SKM-1 treated with dmso at 0.1 percent for 144 hours (cell line): ENCODE data around the gene RYK.

Experiments
- DNase-seq: peaks from one replicate; lab custom pipeline; 2025; ENCODE audit not compliant: unreplicated experiment; lab: John Stamatoyannopoulos, UW

Gene RYK

GRCh38 chr3:134258761-134259347, 8.2 kb upstream of the RYK start:
- no peak for DNase-seq

DNA sequence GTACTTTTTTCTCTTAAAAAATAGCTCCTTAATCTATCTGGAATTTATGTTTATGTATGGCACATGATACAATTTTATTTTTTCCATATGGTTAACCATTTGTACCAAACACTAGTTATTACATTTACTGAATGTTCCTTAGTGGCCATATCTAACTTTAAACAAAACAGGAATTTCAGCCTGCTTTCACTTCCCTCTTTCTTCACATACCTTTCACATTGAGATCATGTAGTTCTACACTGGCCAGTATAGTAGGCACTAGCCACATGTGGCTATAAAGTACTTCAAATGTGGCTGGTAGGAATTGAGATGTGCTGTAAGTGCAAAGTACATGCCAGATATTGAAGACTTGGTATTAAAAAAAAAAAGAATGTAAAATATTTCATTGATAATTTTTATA, 4.7 kb upstream of the RYK start:
- peak; percentile 37 for DNase-seq

DNA sequence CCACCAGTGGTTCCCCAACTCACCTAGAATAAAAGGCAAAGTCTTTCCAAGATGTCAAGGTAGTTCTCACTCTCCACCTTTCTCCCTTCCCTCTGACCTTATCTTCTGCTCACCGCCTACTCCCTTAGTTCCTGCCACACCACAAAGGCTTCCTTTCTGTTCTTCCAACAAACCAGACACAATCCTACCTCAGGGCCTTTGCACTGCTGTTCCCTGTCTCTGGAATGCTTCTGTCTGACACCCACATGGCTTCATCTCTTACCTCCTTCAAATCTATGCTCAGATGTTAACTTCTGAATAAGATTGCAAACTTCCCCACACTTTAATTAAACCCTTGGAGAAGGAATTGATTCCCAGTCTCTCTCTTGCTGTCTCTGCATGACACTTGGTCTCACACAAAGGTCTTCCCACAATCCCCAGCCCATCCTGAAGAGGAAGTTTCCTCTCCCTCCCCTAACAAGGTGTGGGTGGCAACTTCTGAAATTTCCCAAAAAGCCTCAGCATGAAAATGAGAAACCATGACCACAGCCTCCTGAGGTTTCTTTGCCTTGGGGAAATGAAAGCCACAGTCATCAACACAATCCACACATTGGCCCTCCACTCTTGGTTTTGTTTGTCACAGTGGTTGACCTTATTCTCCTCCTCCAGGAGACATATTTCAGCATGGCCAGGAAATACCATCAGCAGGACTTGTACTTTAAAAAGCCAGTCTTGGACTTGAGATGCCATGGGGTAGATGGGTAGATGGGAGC, 3.0 kb upstream of the RYK start:
- DNase-seq, result peak; percentile 51

DNA sequence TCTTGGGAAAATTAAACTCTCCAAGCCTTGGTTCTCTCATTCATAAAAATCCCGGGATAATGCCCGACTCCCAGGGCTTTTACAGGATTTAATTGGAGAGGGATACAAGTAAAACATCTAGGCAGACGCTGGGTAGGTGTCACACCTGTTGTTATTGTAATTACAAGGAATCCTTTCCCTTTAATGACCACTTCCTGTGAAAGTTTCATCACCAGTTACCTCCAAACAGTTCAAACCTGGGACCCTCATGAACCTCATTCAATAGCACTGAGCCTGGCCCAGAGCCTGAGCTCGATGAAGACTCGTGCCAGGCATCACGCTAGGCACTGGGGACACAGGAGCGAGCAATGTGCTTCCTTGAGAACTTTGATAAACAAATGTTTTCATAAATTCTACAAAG, 2.1 kb upstream of the RYK start:
- no peak for DNase-seq

DNA sequence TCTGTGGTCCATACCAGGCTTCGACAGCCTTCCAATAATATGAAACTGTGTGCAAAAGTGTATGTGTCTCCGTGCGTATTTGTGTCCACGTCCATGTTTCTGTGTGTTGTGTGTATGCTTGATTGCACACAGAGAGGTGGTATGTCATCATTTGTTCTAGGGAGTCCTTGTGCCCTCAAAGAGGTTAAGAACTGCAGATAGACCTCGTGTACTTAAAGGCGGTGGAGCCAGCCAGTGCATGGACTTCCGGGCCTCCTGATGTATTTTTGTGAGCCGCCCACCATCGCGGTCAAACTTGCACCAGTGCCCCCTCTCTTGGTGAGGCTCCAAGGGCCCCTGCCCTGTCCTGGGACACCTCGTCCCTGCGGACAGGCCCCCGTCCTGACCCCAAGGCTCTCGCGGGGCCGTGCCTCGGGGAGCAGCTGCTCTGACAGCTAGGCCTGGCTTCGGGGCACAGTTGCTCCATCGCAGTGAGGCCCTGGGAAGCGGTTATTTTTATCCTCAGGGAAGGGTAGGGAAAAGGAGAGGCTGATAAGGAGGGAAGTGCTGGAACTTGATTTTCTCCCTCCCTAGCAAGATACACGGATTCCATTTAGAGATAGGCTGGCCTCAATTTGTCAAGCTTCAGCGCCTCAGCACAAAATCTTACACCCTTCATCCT, 1.2 kb upstream of the RYK start:
- no peak for DNase-seq

DNA sequence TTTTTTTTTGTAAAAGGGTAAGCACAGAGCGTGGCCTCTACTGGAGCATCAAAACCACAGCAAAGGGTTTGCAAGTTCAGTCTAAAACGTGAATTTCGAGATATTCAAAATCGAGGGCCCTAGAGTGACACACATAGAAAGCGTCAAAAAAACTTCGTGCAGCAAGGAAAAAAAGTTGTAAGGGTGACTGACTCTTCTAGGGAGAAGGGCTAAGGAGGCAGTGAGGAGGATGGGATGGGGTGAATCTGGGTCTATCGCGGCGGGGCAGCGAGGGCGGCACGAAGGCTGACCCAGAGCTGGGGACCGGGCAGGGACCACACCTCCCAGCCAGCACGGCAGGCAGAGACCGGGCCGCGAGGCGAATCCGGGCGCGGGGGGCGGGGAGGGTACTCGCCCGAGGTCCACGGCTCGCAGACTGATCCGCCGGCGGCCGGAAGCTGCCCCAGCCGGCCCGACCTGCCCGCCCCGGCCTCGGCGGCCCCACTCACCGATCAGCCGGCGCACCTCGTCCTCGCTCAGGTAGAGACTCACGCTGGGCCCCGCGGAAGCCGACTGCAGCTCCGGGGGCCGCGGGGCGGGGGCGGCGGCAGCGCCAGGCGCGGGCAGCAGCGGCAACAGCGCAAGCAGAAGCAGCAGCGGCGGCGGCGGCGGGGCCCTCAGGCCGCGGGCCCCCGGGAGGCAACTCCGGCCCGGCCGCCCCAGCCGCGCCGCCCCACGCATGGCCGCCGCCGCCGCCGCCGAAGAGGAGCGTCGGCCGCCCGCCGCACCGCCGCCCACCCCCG, 533 bp downstream of the RYK start:
- DNase-seq, result peak; percentile 24

- DNase-seq, result no peak
Measured at GRCh38 chr3:134249296-134249841, 1.3 kb downstream of the RYK start.

DNA sequence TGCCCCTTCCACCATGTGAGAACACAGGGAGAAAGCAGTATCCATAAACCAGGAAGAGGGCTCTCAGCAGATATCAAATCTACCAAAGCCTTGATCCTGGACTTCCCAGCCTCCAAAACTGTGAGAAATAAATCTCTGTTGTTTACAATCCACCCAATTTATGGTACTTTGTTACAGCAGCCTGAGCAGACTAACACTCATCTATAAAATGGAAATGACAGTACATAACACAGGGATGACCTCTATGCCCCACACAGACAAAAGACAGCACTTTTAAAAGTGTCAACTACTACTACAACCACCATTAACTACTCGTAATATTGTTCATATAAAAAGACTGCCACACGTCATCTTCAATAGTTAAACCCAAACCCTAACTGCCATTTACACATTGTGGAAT, 5.7 kb downstream of the RYK start:
- no peak for DNase-seq

GRCh38 chr3:134242649-134243617, 7.7 kb downstream of the RYK start:
- peak; percentile 57 for DNase-seq

GRCh38 chr3:134239538-134239937, 11.1 kb downstream of the RYK start:
- no peak for DNase-seq

GRCh38 chr3:134237454-134238145, 13.1 kb downstream of the RYK start:
- peak; percentile 27 for DNase-seq

- DNase-seq, result no peak
Measured at GRCh38 chr3:134236505-134237170, 14.0 kb downstream of the RYK start.

DNA sequence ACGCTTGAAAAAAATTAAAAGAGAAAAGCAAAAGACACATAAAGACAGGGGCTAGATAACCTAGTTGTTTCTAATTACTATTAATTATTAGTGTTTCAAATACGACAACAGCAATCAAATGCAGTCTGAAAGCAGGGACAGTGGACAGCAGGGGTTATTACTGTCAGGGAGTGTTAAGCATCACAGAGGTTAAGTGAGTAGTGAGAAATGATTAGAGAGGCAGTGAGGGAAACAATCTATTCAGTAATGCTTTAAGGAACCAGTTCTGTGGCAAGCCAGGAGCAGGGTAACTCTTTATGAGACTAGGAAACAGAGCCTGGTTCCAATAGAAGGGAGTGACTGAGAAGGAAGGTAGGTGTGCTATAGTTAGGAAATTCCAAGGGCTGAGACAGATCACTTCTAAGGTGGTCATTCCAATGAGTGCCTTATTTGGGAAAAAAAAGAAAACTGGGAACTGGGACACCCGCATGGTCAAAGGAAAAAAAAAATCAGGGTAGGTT, 15.0 kb downstream of the RYK start:
- no peak for DNase-seq

- DNase-seq, result no peak
Measured at GRCh38 chr3:134232951-134233350, 17.7 kb downstream of the RYK start.

DNA sequence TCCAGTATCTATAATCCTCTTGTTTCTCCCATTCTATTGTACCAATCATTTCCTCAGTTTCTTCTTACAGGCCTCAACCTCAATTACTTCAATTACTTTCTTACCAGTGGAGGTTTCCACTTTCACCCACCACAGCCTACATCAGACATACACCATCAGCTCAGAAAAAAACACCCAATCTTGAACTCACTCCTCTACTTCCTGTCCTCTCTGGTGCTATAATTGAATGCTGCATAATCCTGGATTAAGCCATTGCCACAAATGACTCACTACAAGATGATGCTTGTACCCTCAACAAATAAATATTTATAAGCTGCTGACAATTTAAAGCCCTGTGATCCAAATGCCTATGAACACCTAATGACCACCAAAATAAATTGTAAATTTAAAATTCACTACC, 18.5 kb downstream of the RYK start:
- no peak for DNase-seq

- no peak for DNase-seq
Measured at GRCh38 chr3:134231131-134231530, 19.5 kb downstream of the RYK start.

DNA sequence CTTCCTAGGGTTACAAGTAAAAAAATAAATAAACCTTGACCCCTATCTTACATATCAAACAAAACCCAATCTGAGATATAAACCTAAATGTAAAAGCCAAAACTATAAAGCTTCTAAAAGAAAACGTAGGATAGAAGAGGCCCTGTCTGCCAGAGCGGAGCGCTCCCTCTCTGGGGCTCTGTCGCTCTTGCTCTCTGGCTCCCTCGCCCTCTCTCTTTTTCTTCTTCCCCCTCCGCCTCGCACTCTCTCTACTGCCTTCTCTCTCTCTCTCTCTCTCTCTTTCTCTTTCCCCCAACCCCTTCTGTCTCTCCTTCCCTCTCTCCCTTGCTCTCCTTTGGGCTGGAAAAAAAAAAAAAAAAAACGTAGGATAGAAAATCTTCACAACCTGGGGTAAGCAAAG, 21.6 kb downstream of the RYK start:
- DNase-seq, result no peak

GRCh38 chr3:134228479-134228878, 22.2 kb downstream of the RYK start:
- no peak for DNase-seq

GRCh38 chr3:134228035-134228434, 22.6 kb downstream of the RYK start:
- DNase-seq, result no peak
